Kidney epithelial cell (primary cell): ENCODE results near the gene APBB2. TPM values are rescaled to one million over a fixed set of nuclear protein-coding genes. Genes with fewer than 3 reads are reported as not detected.

ENCODE experiments used
- DNase-seq: peaks from one replicate; pipeline ENCODE4 v3.0.0-alpha.2; 2010; ENCODE audit warnings: low read depth
- H3K27me3 ChIP-seq: 2 replicates; pipeline ENCODE4 v1.6.0; 2011; ENCODE audit warnings: low read length; ENCODE audit not compliant: control insufficient read depth, insufficient read depth
- H3K36me3 ChIP-seq: 2 replicates; pipeline ENCODE4 v1.5.1; 2011; ENCODE audit warnings: low read length; ENCODE audit not compliant: control insufficient read depth, insufficient read depth
- H3K4me3 ChIP-seq: 2 replicates; pipeline ENCODE4 v1.5.1; 2011; ENCODE audit warnings: low read depth, mild to moderate bottlenecking, control low read depth, low read length
- total RNA-seq: library from RNA; depleted of rRNA; stranded (reverse); fragments of >200 nt; gene quantifications from 2 replicates; pipeline ENCODE4 v1.2.3, GENCODE V29; 2015
- TF ChIP-seq, protein P1 (sequence below): IDR thresholded peaks from 2 replicates; pipeline ENCODE4 v1.5.1; 2011; ENCODE audit warnings: mild to moderate bottlenecking, moderate library complexity, low read length, control low read depth, inconsistent platforms; ENCODE audit not compliant: insufficient read depth, poor library complexity, severe bottlenecking

Gene APBB2
- total RNA-seq, 1 donor from 2014 or later: 52.0 TPM

DNA sequence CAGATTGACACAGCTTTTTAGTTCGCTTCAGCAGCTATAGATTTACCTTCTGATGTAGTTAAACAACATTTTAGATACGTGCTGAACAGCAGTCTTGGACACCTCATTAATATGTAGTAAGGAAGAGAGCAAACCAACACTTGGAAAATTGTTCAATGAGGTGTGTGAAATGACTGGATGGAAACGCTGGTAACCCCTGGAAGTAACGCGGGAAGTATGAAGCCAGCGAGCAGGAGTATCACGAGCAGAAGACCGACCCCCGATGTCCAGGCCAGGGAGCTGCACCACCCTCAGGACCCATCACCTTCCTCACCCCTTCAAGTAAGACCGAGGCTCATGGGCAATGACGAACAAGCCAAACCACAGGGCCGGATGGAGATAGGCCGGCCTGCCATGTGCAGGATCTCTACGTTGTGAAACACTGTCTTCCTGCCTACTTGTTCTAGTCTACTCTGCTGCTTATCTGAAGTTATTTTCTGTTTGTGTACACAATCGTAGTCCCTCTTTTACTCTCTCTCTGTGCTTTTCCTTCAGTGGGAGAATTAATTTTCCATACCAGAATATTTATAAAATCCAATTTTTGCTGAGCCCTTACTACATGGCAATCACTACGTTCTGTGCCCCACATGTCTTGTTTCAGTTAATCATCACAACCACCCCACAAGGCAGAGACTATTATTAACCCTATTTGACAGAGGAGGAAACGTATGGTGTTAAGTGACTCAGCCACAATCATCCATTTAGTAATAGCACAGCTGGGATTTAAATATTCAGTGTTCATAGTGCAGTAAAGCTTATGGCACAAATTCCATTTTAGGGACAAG is 221.7 kb downstream of the APBB2 start:
- Histone ChIP-seq H3K27me3 (no peaks in the 10 kb centered on the region), H3K36me3 (no peaks in the 10 kb centered on the region), H3K4me3 (no peak overlapping the region)
- TF ChIP-seq, protein P1, sequence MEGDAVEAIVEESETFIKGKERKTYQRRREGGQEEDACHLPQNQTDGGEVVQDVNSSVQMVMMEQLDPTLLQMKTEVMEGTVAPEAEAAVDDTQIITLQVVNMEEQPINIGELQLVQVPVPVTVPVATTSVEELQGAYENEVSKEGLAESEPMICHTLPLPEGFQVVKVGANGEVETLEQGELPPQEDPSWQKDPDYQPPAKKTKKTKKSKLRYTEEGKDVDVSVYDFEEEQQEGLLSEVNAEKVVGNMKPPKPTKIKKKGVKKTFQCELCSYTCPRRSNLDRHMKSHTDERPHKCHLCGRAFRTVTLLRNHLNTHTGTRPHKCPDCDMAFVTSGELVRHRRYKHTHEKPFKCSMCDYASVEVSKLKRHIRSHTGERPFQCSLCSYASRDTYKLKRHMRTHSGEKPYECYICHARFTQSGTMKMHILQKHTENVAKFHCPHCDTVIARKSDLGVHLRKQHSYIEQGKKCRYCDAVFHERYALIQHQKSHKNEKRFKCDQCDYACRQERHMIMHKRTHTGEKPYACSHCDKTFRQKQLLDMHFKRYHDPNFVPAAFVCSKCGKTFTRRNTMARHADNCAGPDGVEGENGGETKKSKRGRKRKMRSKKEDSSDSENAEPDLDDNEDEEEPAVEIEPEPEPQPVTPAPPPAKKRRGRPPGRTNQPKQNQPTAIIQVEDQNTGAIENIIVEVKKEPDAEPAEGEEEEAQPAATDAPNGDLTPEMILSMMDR: no peak
- DNase-seq: peak; percentile 45

DNA sequence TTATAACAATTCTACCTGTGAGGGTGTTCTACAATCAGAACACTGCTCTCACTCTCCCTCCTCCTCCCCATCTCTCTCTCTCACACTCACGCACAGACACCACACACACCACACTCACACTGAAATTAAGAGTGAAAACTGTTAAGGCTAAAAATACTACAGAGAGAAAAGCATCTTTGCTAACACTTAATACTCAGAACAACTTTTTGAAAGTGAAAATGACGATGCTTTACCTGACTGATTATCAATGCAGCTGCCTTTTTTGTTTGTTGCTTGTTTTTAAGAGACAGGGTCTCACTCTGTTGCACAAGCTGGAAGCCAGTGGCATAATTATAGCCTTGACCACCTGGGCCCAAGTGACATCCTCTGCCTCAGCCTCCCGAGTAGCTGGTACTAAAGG is 222.4 kb downstream of the APBB2 start:
- Histone ChIP-seq H3K27me3 (no peaks in the 10 kb centered on the region), H3K4me3 (no peak overlapping the region), H3K36me3 (no peaks in the 10 kb centered on the region)
- TF ChIP-seq, protein P1: no peak
- DNase-seq: no peak

DNA sequence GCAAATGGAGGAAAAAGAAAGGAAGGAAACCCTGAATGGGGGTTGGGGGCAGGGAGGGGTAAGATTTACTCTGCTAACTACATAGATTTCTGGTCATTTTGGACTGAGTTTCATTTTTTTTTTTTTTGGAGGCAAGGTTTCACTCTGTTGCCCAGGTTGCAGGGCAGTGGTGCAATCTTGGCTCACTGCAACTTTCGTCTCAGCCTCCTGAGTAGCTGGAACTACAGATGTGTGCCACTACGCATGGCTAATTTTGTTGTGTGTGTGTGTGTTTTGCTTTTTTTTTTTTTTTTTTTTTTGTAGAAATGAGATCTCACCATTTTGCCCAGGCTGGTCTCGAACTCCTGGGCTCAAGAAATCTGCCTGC is 223.5 kb downstream of the APBB2 start:
- peak; percentile 21 for DNase-seq
- Histone ChIP-seq H3K4me3 (no peak overlapping the region), H3K27me3 (no peaks in the 10 kb centered on the region), H3K36me3 (no peaks in the 10 kb centered on the region)
- TF ChIP-seq, protein P1: no peak

DNA sequence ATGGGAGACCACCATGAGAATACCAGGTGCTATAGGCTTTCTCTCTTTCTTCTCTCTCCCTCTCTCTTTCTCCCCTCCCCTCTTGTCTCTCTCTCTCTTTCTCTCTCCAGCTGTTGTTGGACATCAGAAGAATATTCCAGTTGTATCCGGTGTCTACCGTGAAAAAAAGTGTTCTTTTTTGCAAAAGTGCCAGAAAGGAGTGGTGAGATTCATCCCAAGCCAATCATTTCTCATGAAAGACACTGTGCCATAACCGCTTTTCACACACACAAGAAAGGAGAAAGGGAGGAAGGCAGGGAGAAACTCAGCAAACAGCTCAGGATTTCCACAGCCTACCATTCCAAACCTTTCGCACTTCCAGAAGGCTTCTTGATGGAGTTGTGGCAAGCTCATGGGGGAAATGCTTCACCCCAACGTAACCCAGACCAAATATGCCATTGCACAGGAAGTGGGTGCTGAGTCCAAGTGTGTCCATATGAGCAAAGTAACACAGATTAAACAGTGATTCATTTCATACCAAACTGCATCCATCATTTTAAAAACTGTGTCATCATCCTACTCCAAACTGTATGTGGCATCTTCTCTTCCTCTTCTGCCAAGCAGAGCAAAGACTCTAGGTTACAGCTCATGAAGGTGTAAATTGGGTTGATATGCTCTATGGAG is 224.0 kb downstream of the APBB2 start:
- H3K36me3 ChIP-seq: no peaks in the 10 kb centered on the region
- H3K4me3 ChIP-seq: no peak overlapping the region
- TF ChIP-seq, protein P1: no peak
- H3K27me3 ChIP-seq: no peaks in the 10 kb centered on the region
- peak; percentile 80 for DNase-seq

DNA sequence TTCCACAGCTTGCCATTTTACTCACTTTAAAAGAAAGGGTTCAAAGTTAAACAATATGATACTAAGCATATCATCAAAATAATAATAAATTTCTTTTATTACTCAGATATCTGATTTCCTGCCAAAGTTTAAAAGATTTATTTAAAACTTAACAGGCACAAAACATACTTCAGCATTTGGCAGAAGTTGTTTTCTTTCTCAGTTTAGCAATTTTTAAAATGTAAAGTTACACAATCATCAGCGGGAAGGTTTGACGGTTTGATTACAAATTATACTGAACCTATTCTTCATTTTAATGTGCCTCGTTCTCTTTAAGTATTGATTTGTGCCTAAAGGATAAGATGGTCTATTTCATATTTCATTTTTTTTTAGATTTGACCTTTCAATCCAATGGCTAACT is 227.2 kb downstream of the APBB2 start:
- H3K4me3 ChIP-seq: no peak overlapping the region
- no peaks in the 10 kb centered on the region for H3K27me3 ChIP-seq
- DNase-seq: no peak
- H3K36me3 ChIP-seq: no peaks in the 10 kb centered on the region
- TF ChIP-seq, protein P1: no peak
